Heart right ventricle (tissue), 16 donors: Measurements from ENCODE around the gene RRAD. TPM values are rescaled to one million over a fixed set of nuclear protein-coding genes. Genes with fewer than 3 reads are reported as not detected.

Experiments
- ATAC-seq, 8 donors: fragments of 200-7000 bp; cut with Tn5 transposase; one replicate each; pipeline ENCODE4 v1.9.1; 2020; ENCODE audit warnings: mild to moderate bottlenecking in 8 of 8, moderate library complexity in 8 of 8, moderate number of reproducible peaks in 1 of 8
- DNase-seq, 2 donors: peaks; one replicate each; pipeline ENCODE4 v3.0.0-alpha.2; 2020
- H3K27ac ChIP-seq, 10 donors: fragments of 200-600 bp; sonication (generic) in 2 of 10; one replicate each; pipeline versions ENCODE4 v1.5.0 to v1.8.0; 2020 to 2022; ENCODE audit warnings: mild to moderate bottlenecking in 3 of 10
- H3K27me3 ChIP-seq, 7 donors: fragments of 200-600 bp; one replicate each; pipeline ENCODE4 v1.8.0; 2021 to 2022; ENCODE audit warnings: mild to moderate bottlenecking in 2 of 7
- H3K36me3 ChIP-seq, 9 donors: fragments of 200-600 bp; sonication (generic) in 1 of 9; one replicate each; pipeline versions ENCODE4 v1.5.0 to v1.8.0; 2020 to 2022; ENCODE audit warnings: mild to moderate bottlenecking in 2 of 9
- H3K4me1 ChIP-seq, 9 donors: fragments of 200-600 bp; sonication (generic) in 1 of 9; one replicate each; pipeline versions ENCODE4 v1.5.0 to v1.8.0; 2020 to 2022; ENCODE audit warnings: mild to moderate bottlenecking in 4 of 9
- H3K4me3 ChIP-seq, 10 donors: fragments of 200-600 bp; sonication (generic) in 2 of 10; one replicate each; pipeline versions ENCODE4 v1.5.0 to v1.8.0; 2020 to 2022; ENCODE audit warnings: mild to moderate bottlenecking in 7 of 10, moderate library complexity in 2 of 10
- H3K9me3 ChIP-seq, 11 donors: fragments of 200-600 bp in 10 of 11; sonication (generic) in 2 of 11; one replicate each; pipeline versions ENCODE4 v1.5.0 to v1.8.0; 2013 to 2022; ENCODE audit warnings: mild to moderate bottlenecking in 2 of 11, control low read depth in 1 of 11, moderate library complexity in 1 of 11
- WGBS, 2 donors: extraction: QIAGEN DNeasy Blood & Tissue Kit; methylation state at CpG; one replicate each; pipeline ENCODE4 v1.1.7; 2013; ENCODE audit warnings: inconsistent platforms in 1 of 2; 5-methylcytosine and 5-hydroxymethylcytosine counted together
- intact Hi-C, 10 donors: fragments of 100-400 bp; cut with DNase I; formaldehyde crosslinking; loops; one replicate each; pipeline versions ENCODE4 v1.11.1 to v1.14.2; 2022
- polyA plus RNA-seq, 2 donors: library from polyadenylated mRNA; stranded (reverse); fragments of 200-250 nt; gene quantifications; one replicate each; pipeline ENCODE4 v1.2.3, GENCODE V29; 2013
- total RNA-seq, 10 donors: library from RNA; stranded (reverse); fragmentation: NEBNext Ultra II Directional in 3 of 10; extraction: Animal tissue kit (Norgen Biotek cat#: 25700) in 3 of 10; gene quantifications; one replicate each; pipeline versions ENCODE4 v1.2.1 to v1.2.4, GENCODE V29; 2021 to 2023
- TF ChIP-seq, protein P1 (sequence below), 9 donors: fragments of 200-600 bp; sonication (generic) in 2 of 9; IDR thresholded peaks; one replicate each; pipeline versions ENCODE4 v1.5.0 to v1.8.0; 2021 to 2022; ENCODE audit warnings: antibody characterized with exemption in 9 of 9, mild to moderate bottlenecking in 5 of 9, moderate library complexity in 1 of 9
- donor health status: Arrhythmogenic right ventricular cardiomyopathy.
- donor health status: ischemic (EF 13 %, LVEDD 7.1; RV severe dilation, severe dysfunction).
- donor health status: healthy with polysubstance abuse.
- donor health status: DM: no; HTN: yes; CAD: no.
- donor health status: DM: no; HTN: no; CAD: no.
- donor health status: ischemic (EF 25% LVEDD 6.9; RV normal size, moderate dysfunction).
- donor health status: ischemic (EF 25% LVEDD 5.7; RV mildly dilated, moderate dysfunction).
- donor health status: healthy.
- donor health status: DM: yes; HTN: yes; CAD: no.
- donor health status: Ischemic cardiomyopathy.
- donor health status: ischemic (EF 35%, LVEDD 5.7; RV mildly dilated, moderate dysfunction).
- donor health status: nonischemic (EF 11% LVEDD 7.7; RV severe dilation, severe dysfunction).
- donor health status: DM: yes; HTN: yes; CAD: no.
- donor health status: PGD.
- donor health status: ischemic (EF 29% LVEDD 5.4; RV normal size, mild dysfunction).
- donor health status: nonischemic (EF 23%, LVEDD 6.1; RV moderate dilation, normal function).

RRAD gene
- total and polyA plus RNA-seq, 12 donors, result 48.4 to 1,227 (median 122) TPM

DNA sequence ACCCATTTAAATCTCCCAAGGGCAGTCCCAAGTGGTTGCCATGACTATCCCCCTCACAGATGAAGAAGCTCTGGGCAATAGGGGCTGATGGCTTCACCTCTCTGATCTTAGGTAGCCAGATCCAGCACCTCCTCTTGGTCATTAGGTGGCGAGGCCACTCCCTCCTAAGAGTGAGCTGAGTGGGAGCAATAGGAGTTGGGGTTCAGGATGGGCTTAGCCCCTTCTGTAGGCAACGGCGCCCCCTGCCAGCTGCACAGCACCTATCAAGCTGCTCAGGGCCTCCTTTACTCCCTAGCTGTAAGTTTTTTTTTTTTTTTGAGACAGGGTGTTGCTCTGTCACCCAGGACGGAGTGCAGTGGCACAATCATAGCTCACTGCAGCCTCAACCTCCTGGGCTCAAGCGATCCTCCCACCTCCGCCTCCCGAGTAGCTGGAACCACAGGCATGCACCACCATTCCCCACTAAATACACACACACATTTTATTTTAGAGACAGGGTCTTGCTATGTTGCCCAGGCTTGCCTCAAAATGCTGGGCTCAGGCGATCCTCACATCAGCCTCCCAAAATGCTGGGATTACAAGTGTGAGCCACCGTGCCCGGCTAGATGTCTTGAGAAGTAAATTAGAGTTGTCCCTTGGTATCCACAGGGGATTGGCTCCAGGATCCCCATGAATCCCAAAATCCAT, 3.5 kb upstream of the RRAD start:
- Histone ChIP-seq H3K27me3 (peaks cover 0 to 28% (median 7%) of the 10 kb centered on the region in 7 donors), H3K4me1 (peaks cover 8 to 69% (median 45%) of the 10 kb centered on the region in 9 donors), H3K36me3 (peaks cover 0 to 23% (median 0%) of the 10 kb centered on the region in 9 donors), H3K27ac (peak overlapping the region in 9 of 10 donors; percentile 33 to 97 (median 91)), H3K9me3 (no peaks in the 10 kb centered on the region), H3K4me3 (no peak overlapping the region)
- ATAC-seq (no peak), DNase-seq (no peak)
- TF ChIP-seq, protein P1, sequence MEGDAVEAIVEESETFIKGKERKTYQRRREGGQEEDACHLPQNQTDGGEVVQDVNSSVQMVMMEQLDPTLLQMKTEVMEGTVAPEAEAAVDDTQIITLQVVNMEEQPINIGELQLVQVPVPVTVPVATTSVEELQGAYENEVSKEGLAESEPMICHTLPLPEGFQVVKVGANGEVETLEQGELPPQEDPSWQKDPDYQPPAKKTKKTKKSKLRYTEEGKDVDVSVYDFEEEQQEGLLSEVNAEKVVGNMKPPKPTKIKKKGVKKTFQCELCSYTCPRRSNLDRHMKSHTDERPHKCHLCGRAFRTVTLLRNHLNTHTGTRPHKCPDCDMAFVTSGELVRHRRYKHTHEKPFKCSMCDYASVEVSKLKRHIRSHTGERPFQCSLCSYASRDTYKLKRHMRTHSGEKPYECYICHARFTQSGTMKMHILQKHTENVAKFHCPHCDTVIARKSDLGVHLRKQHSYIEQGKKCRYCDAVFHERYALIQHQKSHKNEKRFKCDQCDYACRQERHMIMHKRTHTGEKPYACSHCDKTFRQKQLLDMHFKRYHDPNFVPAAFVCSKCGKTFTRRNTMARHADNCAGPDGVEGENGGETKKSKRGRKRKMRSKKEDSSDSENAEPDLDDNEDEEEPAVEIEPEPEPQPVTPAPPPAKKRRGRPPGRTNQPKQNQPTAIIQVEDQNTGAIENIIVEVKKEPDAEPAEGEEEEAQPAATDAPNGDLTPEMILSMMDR (IDR thresholded peaks at IDR 0.05), result peak in 8 of 9 donors; percentile 19 to 60 (median 44)
- WGBS, 2 donors, result 67 to 72% methylated on average over 10 of the region's 10 CpGs
- intact Hi-C loops, result loop anchor here in 2 of 10 donors (2.0 kb wide), 2 partner anchors 28 to 32 kb away; no protein-coding TSS in a partner anchor

DNA sequence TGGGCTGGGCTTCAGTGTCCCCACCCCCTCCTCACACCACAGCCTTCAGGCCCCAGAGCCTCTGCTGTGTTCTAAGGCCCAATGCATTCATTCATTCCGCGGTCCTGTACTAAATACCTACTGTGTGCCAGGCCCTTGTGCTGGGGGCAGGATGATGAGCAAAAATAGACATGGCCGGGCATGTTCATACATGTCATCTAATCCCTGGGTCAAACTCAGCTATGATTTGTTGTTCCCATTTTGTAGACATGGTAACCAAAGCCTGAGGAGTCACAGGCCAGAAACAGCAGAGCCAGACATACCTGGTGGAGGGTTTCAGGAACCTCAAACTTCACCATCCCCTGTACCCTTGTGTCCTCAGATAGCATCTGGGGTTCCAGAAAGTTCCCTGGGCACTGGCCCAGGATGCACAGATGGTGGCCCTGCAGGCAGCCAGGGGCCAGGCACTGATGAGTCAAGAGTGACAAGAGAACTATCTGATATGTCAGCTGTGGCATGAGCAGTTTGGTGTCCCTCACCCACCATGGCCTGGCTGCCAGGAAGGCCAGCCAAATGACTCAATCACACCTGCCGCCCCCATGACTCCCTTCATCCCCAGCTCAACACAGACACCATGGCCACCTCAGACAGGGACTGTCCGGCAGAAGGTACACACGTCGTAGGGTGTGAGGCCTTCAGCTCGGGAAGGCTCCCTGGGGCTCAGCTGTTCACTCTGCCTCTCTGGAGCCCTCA, 2.7 kb upstream of the RRAD start:
- H3K4me1 ChIP-seq, result peaks cover 3 to 69% (median 41%) of the 10 kb centered on the region in 9 donors
- ATAC-seq, result peak in 1 of 8 donors; percentile 8
- intact Hi-C loops, result loop anchor here in 2 of 10 donors (2.0 kb wide), 2 partner anchors 27 to 31 kb away; no protein-coding TSS in a partner anchor

DNA sequence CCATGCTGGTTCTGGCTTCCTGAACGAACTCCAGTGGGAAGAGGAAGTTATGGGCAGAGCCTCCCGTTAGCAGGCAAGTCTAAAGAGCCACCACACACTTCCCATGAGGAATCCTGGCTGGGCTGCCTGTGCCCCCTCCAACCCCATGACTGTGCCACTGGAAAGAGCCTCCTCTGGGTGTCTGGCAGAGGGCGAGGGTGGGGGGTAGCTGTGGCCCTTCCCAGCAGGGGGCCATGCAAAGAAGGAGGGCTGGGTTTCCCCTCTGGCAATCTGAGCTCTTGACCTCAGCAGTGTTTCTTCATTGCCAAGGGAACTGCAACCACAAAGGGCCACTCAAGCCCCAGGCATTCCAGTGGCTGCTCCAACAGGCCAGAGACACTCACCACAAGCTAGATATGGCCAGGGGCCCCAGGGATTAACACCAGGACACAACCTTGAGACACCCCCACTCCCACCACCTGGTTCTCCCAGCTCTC, 1.7 kb upstream of the RRAD start:
- TF ChIP-seq, protein P1 (IDR thresholded peaks at IDR 0.05), result peak in 1 of 9 donors; percentile 12
- DNase-seq (peak; percentile 44 to 66), ATAC-seq (peak; percentile 6 to 52 (median 26))
- Histone ChIP-seq H3K27me3 (peaks cover 0 to 45% (median 14%) of the 10 kb centered on the region in 7 donors), H3K36me3 (peaks cover 0 to 19% (median 0%) of the 10 kb centered on the region in 9 donors), H3K27ac (peak overlapping the region; percentile 77 to 97 (median 90)), H3K4me3 (no peak overlapping the region), H3K9me3 (no peaks in the 10 kb centered on the region), H3K4me1 (peaks cover 0 to 72% (median 38%) of the 10 kb centered on the region in 9 donors)
- 17 to 25% methylated on average over 3 of the region's 3 CpGs for WGBS, 2 donors
- intact Hi-C loops, result loop anchor here in 2 of 10 donors (1.0 kb wide), 1 partner anchor 24 kb away; no protein-coding TSS in a partner anchor

More for the DNA sequence above, 2.7 kb upstream of the RRAD start:
- no peak for DNase-seq
- peak overlapping the region; percentile 9 to 97 (median 90) for H3K27ac ChIP-seq
- no peaks in the 10 kb centered on the region for H3K9me3 ChIP-seq
- H3K4me3 ChIP-seq, result no peak overlapping the region
- H3K36me3 ChIP-seq, result peaks cover 0 to 26% (median 0%) of the 10 kb centered on the region in 9 donors
- 73 to 78% methylated on average over 8 of the region's 8 CpGs for WGBS, 2 donors
- H3K27me3 ChIP-seq, result peaks cover 0 to 36% (median 10%) of the 10 kb centered on the region in 7 donors
- TF ChIP-seq, protein P1 (IDR thresholded peaks at IDR 0.05), result no peak
